Osteocyte (in vitro differentiated cells): Measurements from ENCODE around the gene CCDC192. TPM values are rescaled to one million over a fixed set of nuclear protein-coding genes. Genes with fewer than 3 reads are reported as not detected.

ENCODE experiments used
- DNase-seq: peaks from one replicate; pipeline ENCODE4 v3.0.0; 2021; ENCODE audit warnings: mixed read lengths; ENCODE audit not compliant: unreplicated experiment; ENCODE audit errors: extremely low spot score
- H3K27ac Mint-ChIP-seq: one replicate; pipeline ENCODE4 v1.8.0; 2021; ENCODE audit warnings: mild to moderate bottlenecking, mixed read lengths; ENCODE audit not compliant: unreplicated experiment
- H3K27me3 Mint-ChIP-seq: one replicate; pipeline ENCODE4 v1.8.0; 2021; ENCODE audit warnings: mixed read lengths; ENCODE audit not compliant: unreplicated experiment
- H3K36me3 Mint-ChIP-seq: one replicate; pipeline ENCODE4 v1.8.0; 2021; ENCODE audit warnings: mixed read lengths; ENCODE audit not compliant: unreplicated experiment
- H3K4me1 Mint-ChIP-seq: one replicate; pipeline ENCODE4 v1.8.0; 2021; ENCODE audit warnings: mixed read lengths; ENCODE audit not compliant: unreplicated experiment
- H3K4me3 Mint-ChIP-seq: one replicate; pipeline ENCODE4 v1.8.0; 2021; ENCODE audit warnings: mild to moderate bottlenecking, moderate library complexity, mixed read lengths; ENCODE audit not compliant: unreplicated experiment
- H3K9me3 Mint-ChIP-seq: one replicate; pipeline ENCODE4 v1.8.0; 2021; ENCODE audit warnings: mixed read lengths; ENCODE audit not compliant: unreplicated experiment
- total RNA-seq: library from RNA; stranded (reverse); gene quantifications from 2 replicates; pipeline ENCODE4 v1.2.1, GENCODE V29; 2021
- TF ChIP-seq, protein P1 (sequence below): fragments of 200-600 bp; sonication (generic); IDR thresholded peaks from 2 replicates; pipeline ENCODE4 v1.5.0; 2021; ENCODE audit warnings: antibody characterized with exemption, mild to moderate bottlenecking, moderate library complexity

Gene CCDC192
- total RNA-seq, 1 donor from 2014 or later: not detected

- Mint-ChIP-seq H3K4me1 (peaks cover 13% of the 10 kb centered on the region), H3K27me3 (peaks cover 6% of the 10 kb centered on the region), H3K36me3 (no peaks in the 10 kb centered on the region), H3K27ac (no peak overlapping the region), H3K9me3 (no peaks in the 10 kb centered on the region), H3K4me3 (no peak overlapping the region)
- no peak for DNase-seq
- TF ChIP-seq, protein P1, sequence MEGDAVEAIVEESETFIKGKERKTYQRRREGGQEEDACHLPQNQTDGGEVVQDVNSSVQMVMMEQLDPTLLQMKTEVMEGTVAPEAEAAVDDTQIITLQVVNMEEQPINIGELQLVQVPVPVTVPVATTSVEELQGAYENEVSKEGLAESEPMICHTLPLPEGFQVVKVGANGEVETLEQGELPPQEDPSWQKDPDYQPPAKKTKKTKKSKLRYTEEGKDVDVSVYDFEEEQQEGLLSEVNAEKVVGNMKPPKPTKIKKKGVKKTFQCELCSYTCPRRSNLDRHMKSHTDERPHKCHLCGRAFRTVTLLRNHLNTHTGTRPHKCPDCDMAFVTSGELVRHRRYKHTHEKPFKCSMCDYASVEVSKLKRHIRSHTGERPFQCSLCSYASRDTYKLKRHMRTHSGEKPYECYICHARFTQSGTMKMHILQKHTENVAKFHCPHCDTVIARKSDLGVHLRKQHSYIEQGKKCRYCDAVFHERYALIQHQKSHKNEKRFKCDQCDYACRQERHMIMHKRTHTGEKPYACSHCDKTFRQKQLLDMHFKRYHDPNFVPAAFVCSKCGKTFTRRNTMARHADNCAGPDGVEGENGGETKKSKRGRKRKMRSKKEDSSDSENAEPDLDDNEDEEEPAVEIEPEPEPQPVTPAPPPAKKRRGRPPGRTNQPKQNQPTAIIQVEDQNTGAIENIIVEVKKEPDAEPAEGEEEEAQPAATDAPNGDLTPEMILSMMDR: no peak
Observed at GRCh38 chr5:127909821-127910220, 206.6 kb downstream of the CCDC192 start.

GRCh38 chr5:127910307-127910956 is 207.2 kb downstream of the CCDC192 start:
- TF ChIP-seq, protein P1: no peak
- DNase-seq: no peak

DNA sequence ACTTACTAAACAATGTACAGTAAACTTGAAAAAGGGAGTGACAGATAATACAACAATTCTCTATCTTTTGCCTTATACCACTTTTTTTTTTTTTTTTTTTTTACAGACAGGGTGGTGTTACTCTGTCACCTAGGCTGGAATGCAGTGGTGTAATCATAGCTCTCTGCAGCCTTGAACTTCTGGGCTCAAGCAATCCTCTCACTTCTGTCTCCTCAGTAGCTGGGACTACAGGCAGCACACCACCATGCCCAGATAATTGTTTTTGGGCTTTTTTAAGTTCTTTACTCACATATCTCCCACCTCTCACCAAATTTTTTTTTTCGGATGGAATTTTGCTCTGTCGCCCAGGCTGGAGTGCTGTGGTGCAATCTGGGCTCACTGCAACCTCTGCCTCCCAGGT is 208.4 kb downstream of the CCDC192 start:
- Mint-ChIP-seq H3K9me3 (no peaks in the 10 kb centered on the region), H3K36me3 (no peaks in the 10 kb centered on the region), H3K27ac (no peak overlapping the region), H3K4me1 (peaks cover 13% of the 10 kb centered on the region), H3K4me3 (no peak overlapping the region), H3K27me3 (peaks cover 2% of the 10 kb centered on the region)
- DNase-seq: no peak
- TF ChIP-seq, protein P1: no peak

More at GRCh38 chr5:127910307-127910956, 207.2 kb downstream of the CCDC192 start:
- H3K9me3 Mint-ChIP-seq: no peaks in the 10 kb centered on the region
- H3K27me3 Mint-ChIP-seq: peaks cover 6% of the 10 kb centered on the region
- peaks cover 13% of the 10 kb centered on the region for H3K4me1 Mint-ChIP-seq
- H3K36me3 Mint-ChIP-seq: no peaks in the 10 kb centered on the region
- no peak overlapping the region for H3K27ac Mint-ChIP-seq
- no peak overlapping the region for H3K4me3 Mint-ChIP-seq

- no peaks in the 10 kb centered on the region for H3K36me3 Mint-ChIP-seq
- H3K4me1 Mint-ChIP-seq: peaks cover 15% of the 10 kb centered on the region
- TF ChIP-seq, protein P1: no peak
- no peak overlapping the region for H3K27ac Mint-ChIP-seq
- H3K4me3 Mint-ChIP-seq: no peak overlapping the region
- no peak for DNase-seq
- peaks cover 2% of the 10 kb centered on the region for H3K27me3 Mint-ChIP-seq
- no peaks in the 10 kb centered on the region for H3K9me3 Mint-ChIP-seq
Observed at GRCh38 chr5:127912411-127912810, 209.2 kb downstream of the CCDC192 start.

GRCh38 chr5:127916885-127917573 is 213.8 kb downstream of the CCDC192 start:
- no peaks in the 10 kb centered on the region for H3K36me3 Mint-ChIP-seq
- no peaks in the 10 kb centered on the region for H3K9me3 Mint-ChIP-seq
- H3K4me3 Mint-ChIP-seq: no peak overlapping the region
- no peak for DNase-seq
- no peak overlapping the region for H3K27ac Mint-ChIP-seq
- H3K27me3 Mint-ChIP-seq: no peaks in the 10 kb centered on the region
- peaks cover 8% of the 10 kb centered on the region for H3K4me1 Mint-ChIP-seq
- TF ChIP-seq, protein P1: no peak
